Measurements from ENCODE around the gene CPB1.

Gene CPB1

GRCh38 chr3:148828136-148828690, 602 bp downstream of the CPB1 start:
- no peak overlapping the region for H3K4me2 ChIP-seq (ENCODE audit: low read length, poor library complexity, severe bottlenecking)
- no peak overlapping the region for H2BK120ac ChIP-seq (ENCODE audit: low read depth, low read length)
- H3K4me3 ChIP-seq (ENCODE audit: insufficient read depth in 1 of 2, low read depth in 1 of 2, low read length in 2 of 2) = no peak overlapping the region
- H2BK15ac ChIP-seq (ENCODE audit: low read depth, poor library complexity, severe bottlenecking) = no peak overlapping the region
- WGBS = 100% methylated on average over 2 of the region's 4 CpGs
- no peak overlapping the region for H3K9ac ChIP-seq (ENCODE audit: low read length)
- no peak overlapping the region for H2BK12ac ChIP-seq (ENCODE audit: low read length in 2 of 2)
- H3K4me1 ChIP-seq (ENCODE audit: control insufficient read depth, insufficient read depth, low read depth, low read length) = no peaks in the 10 kb centered on the region
- H2BK5ac ChIP-seq (ENCODE audit: low read depth, low read length, poor library complexity, severe bottlenecking) = no peak overlapping the region
- H3K14ac ChIP-seq (ENCODE audit: low read length in 2 of 2) = no peak overlapping the region
- H3K18ac ChIP-seq (ENCODE audit: low read depth in 1 of 2, low read length in 2 of 2) = no peak overlapping the region
- no peak overlapping the region for H4K91ac ChIP-seq (ENCODE audit: low read length)
- no peak overlapping the region for H3K23ac ChIP-seq (ENCODE audit: low read length in 2 of 2)
- no peak overlapping the region for H3K27ac ChIP-seq (ENCODE audit: low read length, poor library complexity, severe bottlenecking)
- no peak overlapping the region for H3K4ac ChIP-seq (ENCODE audit: low read depth in 1 of 2, low read length in 2 of 2)
- no peaks in the 10 kb centered on the region for H3K27me3 ChIP-seq (ENCODE audit: control insufficient read depth in 1 of 2, insufficient read depth in 1 of 2, low read length in 2 of 2)
- DNase-seq = no peak
- no peaks in the 10 kb centered on the region for H3K9me3 ChIP-seq (ENCODE audit: control insufficient read depth, low read length)
- no peaks in the 10 kb centered on the region for H3K79me1 ChIP-seq (replicated peaks; ENCODE audit: low read length, poor library complexity, severe bottlenecking)
- no peak overlapping the region for H2AFZ ChIP-seq (ENCODE audit: low read depth, low read length)
- H3K36me3 ChIP-seq (ENCODE audit: control insufficient read depth in 1 of 2, insufficient read depth in 2 of 2, low read depth in 1 of 2, low read length in 2 of 2) = no peaks in the 10 kb centered on the region
- no peak overlapping the region for H4K8ac ChIP-seq (ENCODE audit: low read length)
- no peak overlapping the region for H2AK5ac ChIP-seq (ENCODE audit: low read length, severe bottlenecking)

- H3K14ac ChIP-seq (ENCODE audit: low read length in 2 of 2) = no peak overlapping the region
- no peak overlapping the region for H4K8ac ChIP-seq (ENCODE audit: low read length)
- H3K23ac ChIP-seq (ENCODE audit: low read length in 2 of 2) = no peak overlapping the region
- H3K27me3 ChIP-seq (ENCODE audit: control insufficient read depth in 1 of 2, insufficient read depth in 1 of 2, low read length in 2 of 2) = no peaks in the 10 kb centered on the region
- H2BK5ac ChIP-seq (ENCODE audit: low read depth, low read length, poor library complexity, severe bottlenecking) = no peak overlapping the region
- H3K4me1 ChIP-seq (ENCODE audit: control insufficient read depth, insufficient read depth, low read depth, low read length) = no peaks in the 10 kb centered on the region
- H2BK120ac ChIP-seq (ENCODE audit: low read depth, low read length) = no peak overlapping the region
- no peak overlapping the region for H3K18ac ChIP-seq (ENCODE audit: low read depth in 1 of 2, low read length in 2 of 2)
- no peak overlapping the region for H2BK15ac ChIP-seq (ENCODE audit: low read depth, poor library complexity, severe bottlenecking)
- no peak overlapping the region for H4K91ac ChIP-seq (ENCODE audit: low read length)
- no peak overlapping the region for H3K27ac ChIP-seq (ENCODE audit: low read length, poor library complexity, severe bottlenecking)
- no peaks in the 10 kb centered on the region for H3K36me3 ChIP-seq (ENCODE audit: control insufficient read depth in 1 of 2, insufficient read depth in 2 of 2, low read depth in 1 of 2, low read length in 2 of 2)
- WGBS = 94% methylated on average over 2 of the region's 3 CpGs
- H2BK12ac ChIP-seq (ENCODE audit: low read length in 2 of 2) = no peak overlapping the region
- no peak overlapping the region for H2AK5ac ChIP-seq (ENCODE audit: low read length, severe bottlenecking)
- no peaks in the 10 kb centered on the region for H3K9me3 ChIP-seq (ENCODE audit: control insufficient read depth, low read length)
- H3K9ac ChIP-seq (ENCODE audit: low read length) = no peak overlapping the region
- no peak overlapping the region for H2AFZ ChIP-seq (ENCODE audit: low read depth, low read length)
- DNase-seq = no peak
- no peak overlapping the region for H3K4me3 ChIP-seq (ENCODE audit: insufficient read depth in 1 of 2, low read depth in 1 of 2, low read length in 2 of 2)
- no peaks in the 10 kb centered on the region for H3K79me1 ChIP-seq (replicated peaks; ENCODE audit: low read length, poor library complexity, severe bottlenecking)
- H3K4ac ChIP-seq (ENCODE audit: low read depth in 1 of 2, low read length in 2 of 2) = no peak overlapping the region
- no peak overlapping the region for H3K4me2 ChIP-seq (ENCODE audit: low read length, poor library complexity, severe bottlenecking)
These were observed 2.3 kb downstream of the CPB1 start for GRCh38 chr3:148829926-148830325.

GRCh38 chr3:148833223-148833622, 5.6 kb downstream of the CPB1 start:
- 84% methylated on average over 3 of the region's 3 CpGs for WGBS
- DNase-seq = no peak
- Histone ChIP-seq H3K27me3 (ENCODE audit: control insufficient read depth in 1 of 2, insufficient read depth in 1 of 2, low read length in 2 of 2) (no peaks in the 10 kb centered on the region), H3K4me2 (ENCODE audit: low read length, poor library complexity, severe bottlenecking) (no peak overlapping the region), H3K23ac (ENCODE audit: low read length in 2 of 2) (no peak overlapping the region), H3K4me3 (ENCODE audit: insufficient read depth in 1 of 2, low read depth in 1 of 2, low read length in 2 of 2) (no peak overlapping the region), H3K79me1 (replicated peaks; ENCODE audit: low read length, poor library complexity, severe bottlenecking) (no peaks in the 10 kb centered on the region), H2AFZ (ENCODE audit: low read depth, low read length) (no peak overlapping the region), H2AK5ac (ENCODE audit: low read length, severe bottlenecking) (no peak overlapping the region), H3K27ac (ENCODE audit: low read length, poor library complexity, severe bottlenecking) (no peak overlapping the region), H3K18ac (ENCODE audit: low read depth in 1 of 2, low read length in 2 of 2) (no peak overlapping the region), H2BK120ac (ENCODE audit: low read depth, low read length) (no peak overlapping the region), H4K91ac (ENCODE audit: low read length) (no peak overlapping the region), H3K9me3 (ENCODE audit: control insufficient read depth, low read length) (no peaks in the 10 kb centered on the region), H3K4ac (ENCODE audit: low read depth in 1 of 2, low read length in 2 of 2) (no peak overlapping the region), H3K36me3 (ENCODE audit: control insufficient read depth in 1 of 2, insufficient read depth in 2 of 2, low read depth in 1 of 2, low read length in 2 of 2) (no peaks in the 10 kb centered on the region), H2BK12ac (ENCODE audit: low read length in 2 of 2) (no peak overlapping the region), H3K4me1 (ENCODE audit: control insufficient read depth, insufficient read depth, low read depth, low read length) (no peaks in the 10 kb centered on the region), H4K8ac (ENCODE audit: low read length) (no peak overlapping the region), H3K9ac (ENCODE audit: low read length) (no peak overlapping the region), H2BK15ac (ENCODE audit: low read depth, poor library complexity, severe bottlenecking) (no peak overlapping the region), H2BK5ac (ENCODE audit: low read depth, low read length, poor library complexity, severe bottlenecking) (no peak overlapping the region), H3K14ac (ENCODE audit: low read length in 2 of 2) (no peak overlapping the region)

GRCh38 chr3:148839805-148840204, 12.2 kb downstream of the CPB1 start:
- Histone ChIP-seq H3K4me2 (ENCODE audit: low read length, poor library complexity, severe bottlenecking) (no peak overlapping the region), H2BK5ac (ENCODE audit: low read depth, low read length, poor library complexity, severe bottlenecking) (no peak overlapping the region), H3K9me3 (ENCODE audit: control insufficient read depth, low read length) (no peaks in the 10 kb centered on the region), H3K4me1 (ENCODE audit: control insufficient read depth, insufficient read depth, low read depth, low read length) (no peaks in the 10 kb centered on the region), H3K27me3 (ENCODE audit: control insufficient read depth in 1 of 2, insufficient read depth in 1 of 2, low read length in 2 of 2) (no peaks in the 10 kb centered on the region), H3K14ac (ENCODE audit: low read length in 2 of 2) (no peak overlapping the region), H2BK12ac (ENCODE audit: low read length in 2 of 2) (no peak overlapping the region), H3K4me3 (ENCODE audit: insufficient read depth in 1 of 2, low read depth in 1 of 2, low read length in 2 of 2) (no peak overlapping the region), H2BK120ac (ENCODE audit: low read depth, low read length) (no peak overlapping the region), H3K36me3 (ENCODE audit: control insufficient read depth in 1 of 2, insufficient read depth in 2 of 2, low read depth in 1 of 2, low read length in 2 of 2) (no peaks in the 10 kb centered on the region), H4K8ac (ENCODE audit: low read length) (no peak overlapping the region), H3K9ac (ENCODE audit: low read length) (no peak overlapping the region), H3K79me1 (replicated peaks; ENCODE audit: low read length, poor library complexity, severe bottlenecking) (no peaks in the 10 kb centered on the region), H3K18ac (ENCODE audit: low read depth in 1 of 2, low read length in 2 of 2) (no peak overlapping the region), H3K27ac (ENCODE audit: low read length, poor library complexity, severe bottlenecking) (no peak overlapping the region), H2BK15ac (ENCODE audit: low read depth, poor library complexity, severe bottlenecking) (no peak overlapping the region), H3K23ac (ENCODE audit: low read length in 2 of 2) (no peak overlapping the region), H2AK5ac (ENCODE audit: low read length, severe bottlenecking) (no peak overlapping the region), H4K91ac (ENCODE audit: low read length) (no peak overlapping the region), H2AFZ (ENCODE audit: low read depth, low read length) (no peak overlapping the region), H3K4ac (ENCODE audit: low read depth in 1 of 2, low read length in 2 of 2) (no peak overlapping the region)
- no peak for DNase-seq

All from mesenchymal stem cell (in vitro differentiated cells and primary cell).